Ovary (tissue), 9 donors: ENCODE results near the gene AEBP2. TPM values are rescaled to one million over a fixed set of nuclear protein-coding genes. Genes with fewer than 3 reads are reported as not detected.

ENCODE experiments used
- DNase-seq, 5 donors: peaks; one replicate each; pipeline ENCODE4 v3.0.0-alpha.2; 2019 to 2020
- H3K27ac ChIP-seq, 2 donors: fragments of 200-600 bp; one replicate each; pipeline versions ENCODE4 v1.5.1 to v1.8.0; 2019 to 2022
- H3K27me3 ChIP-seq: fragments of 200-600 bp; one replicate; pipeline ENCODE4 v1.8.0; 2022
- H3K36me3 ChIP-seq: fragments of 200-600 bp; sonication (generic); one replicate; pipeline ENCODE4 v1.5.1; 2019
- H3K4me1 ChIP-seq: one replicate; pipeline ENCODE4 v1.8.1; 2013; ENCODE audit warnings: mild to moderate bottlenecking, moderate library complexity; ENCODE audit not compliant: insufficient read depth
- H3K4me3 ChIP-seq: fragments of 200-600 bp; sonication (generic); one replicate; pipeline ENCODE4 v1.5.1; 2017
- H3K9me3 ChIP-seq, 2 donors: fragments of 200-600 bp in 1 of 2; sonication (generic) in 1 of 2; one replicate each; pipeline versions ENCODE4 v1.5.1 to v1.8.1; 2013 to 2019; ENCODE audit warnings: mild to moderate bottlenecking in 1 of 2, moderate library complexity in 1 of 2
- EP300 ChIP-seq: sonication (generic); formaldehyde crosslinking; IDR thresholded peaks from one replicate; pipeline ENCODE4 v1.6.1; 2017; ENCODE audit warnings: antibody characterized with exemption
- POLR2A ChIP-seq: fragments of 450-650 bp; IDR thresholded peaks from one replicate; pipeline ENCODE4 v1.6.1; 2017; ENCODE audit warnings: antibody characterized with exemption, mild to moderate bottlenecking, moderate library complexity
- WGBS, 3 donors: extraction: QIAGEN DNeasy Blood & Tissue Kit in 1 of 3; methylation state at CpG; one replicate each; pipeline versions ENCODE4 v1.1.5 to v1.1.7; 2013 to 2017; 5-methylcytosine and 5-hydroxymethylcytosine counted together
- intact Hi-C, 4 donors: fragments of 100-400 bp; cut with DNase I; formaldehyde crosslinking; loops; one replicate each; pipeline versions ENCODE4 v1.11.0 to v1.15.1; 2022 to 2023
- polyA plus RNA-seq, 2 donors: library from polyadenylated mRNA; stranded (reverse); fragments of 200-250 nt in 1 of 2; fragments of 350-450 nt in 1 of 2; fragmentation: Illumina TruSeq in 1 of 2; extraction: RNeasy Lipid Tissue Mini Kit (QIAGEN cat#74804) in 1 of 2; gene quantifications; one replicate each; pipeline ENCODE4 v1.2.3, GENCODE V29; 2013 to 2014
- total RNA-seq, 7 donors: library from RNA; depleted of rRNA in 2 of 7; stranded (reverse); fragments of >200 nt in 2 of 7; fragmentation: NEBNext Ultra II Directional in 3 of 7; extraction: Animal tissue kit (Norgen Biotek cat#: 25700) in 3 of 7; gene quantifications; one replicate each; pipeline versions ENCODE4 v1.1.0 to v1.2.4, GENCODE V29; 2016 to 2023
- TF ChIP-seq, protein P1 (sequence below), 3 donors: fragments of 450-650 bp in 2 of 3; fragments of 200-600 bp in 1 of 3; IDR thresholded peaks; one replicate each; pipeline versions ENCODE4 v1.5.1 to v1.8.0; 2016 to 2022; ENCODE audit warnings: antibody characterized with exemption in 3 of 3, mild to moderate bottlenecking in 1 of 3
- donor health status: DM: no; HTN: no; CAD: no; lungs with moderate emphysema.
- donor health status: DM: no; HTN: no; CAD: no.
- donor health status: Bipolar disorder and iron deficiency.
- donor health status: DM: yes; HTN: yes; CAD: no.
- donor health status: DM: no; HTN: no; CAD: no.
- donor health status: DM: yes; HTN: yes; CAD: no.

Gene AEBP2
- total and polyA plus RNA-seq, 9 donors, result 22.4 to 62.4 (median 50.3) TPM

DNA sequence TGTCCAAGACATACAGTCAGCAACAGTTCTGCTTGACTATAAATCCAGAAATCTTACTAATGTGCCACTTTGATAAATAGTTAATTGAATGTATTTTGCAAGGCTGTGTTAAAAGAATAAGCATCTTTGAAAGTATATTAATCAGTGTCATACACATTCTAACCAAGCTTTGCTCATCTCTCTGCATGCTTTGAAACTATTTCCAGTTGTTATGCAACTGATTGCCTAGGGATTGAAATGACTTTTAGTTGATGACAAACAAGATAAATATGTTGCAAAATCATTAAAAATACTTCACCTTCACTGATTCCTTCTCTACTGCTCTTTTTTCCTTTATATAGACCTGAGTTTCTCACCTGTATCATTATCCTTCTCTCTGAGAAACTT, 91.3 kb downstream of the AEBP2 start:
- H3K27me3 ChIP-seq, result no peaks in the 10 kb centered on the region
- TF ChIP-seq, protein P1, sequence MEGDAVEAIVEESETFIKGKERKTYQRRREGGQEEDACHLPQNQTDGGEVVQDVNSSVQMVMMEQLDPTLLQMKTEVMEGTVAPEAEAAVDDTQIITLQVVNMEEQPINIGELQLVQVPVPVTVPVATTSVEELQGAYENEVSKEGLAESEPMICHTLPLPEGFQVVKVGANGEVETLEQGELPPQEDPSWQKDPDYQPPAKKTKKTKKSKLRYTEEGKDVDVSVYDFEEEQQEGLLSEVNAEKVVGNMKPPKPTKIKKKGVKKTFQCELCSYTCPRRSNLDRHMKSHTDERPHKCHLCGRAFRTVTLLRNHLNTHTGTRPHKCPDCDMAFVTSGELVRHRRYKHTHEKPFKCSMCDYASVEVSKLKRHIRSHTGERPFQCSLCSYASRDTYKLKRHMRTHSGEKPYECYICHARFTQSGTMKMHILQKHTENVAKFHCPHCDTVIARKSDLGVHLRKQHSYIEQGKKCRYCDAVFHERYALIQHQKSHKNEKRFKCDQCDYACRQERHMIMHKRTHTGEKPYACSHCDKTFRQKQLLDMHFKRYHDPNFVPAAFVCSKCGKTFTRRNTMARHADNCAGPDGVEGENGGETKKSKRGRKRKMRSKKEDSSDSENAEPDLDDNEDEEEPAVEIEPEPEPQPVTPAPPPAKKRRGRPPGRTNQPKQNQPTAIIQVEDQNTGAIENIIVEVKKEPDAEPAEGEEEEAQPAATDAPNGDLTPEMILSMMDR (IDR thresholded peaks at IDR 0.05), result no peak
- TF ChIP-seq EP300, result no peak
- no peak for TF ChIP-seq POLR2A
- no peak for DNase-seq
- H3K9me3 ChIP-seq, result no peaks in the 10 kb centered on the region
- H3K4me3 ChIP-seq, result no peak overlapping the region
- no peak overlapping the region for H3K27ac ChIP-seq
- intact Hi-C loops, result no loop called here
- peaks cover 3% of the 10 kb centered on the region for H3K4me1 ChIP-seq
- no peaks in the 10 kb centered on the region for H3K36me3 ChIP-seq

DNA sequence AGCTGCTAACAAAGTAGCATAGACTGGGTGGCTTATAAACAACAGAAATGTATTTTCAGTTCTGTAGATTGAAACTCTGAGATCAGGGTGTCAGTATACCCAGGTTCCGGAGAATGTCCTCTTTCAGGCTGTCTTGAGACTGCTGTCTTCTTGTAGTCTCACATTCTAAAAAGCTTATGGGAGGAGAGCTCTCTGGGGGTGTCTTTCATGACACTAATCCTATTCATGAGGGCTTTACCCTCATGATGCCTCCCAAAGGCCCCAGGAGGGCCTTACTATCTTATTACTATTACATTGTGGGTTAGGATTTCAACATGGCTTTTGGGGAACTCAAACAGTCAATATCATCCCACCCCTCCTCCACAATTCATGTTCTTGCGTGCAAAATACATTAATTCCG, 94.3 kb downstream of the AEBP2 start:
- TF ChIP-seq, protein P1 (IDR thresholded peaks at IDR 0.05), result no peak
- no peak for TF ChIP-seq POLR2A
- no peak overlapping the region for H3K4me3 ChIP-seq
- H3K27me3 ChIP-seq, result no peaks in the 10 kb centered on the region
- H3K27ac ChIP-seq, result no peak overlapping the region
- H3K36me3 ChIP-seq, result no peaks in the 10 kb centered on the region
- peaks cover 3% of the 10 kb centered on the region for H3K4me1 ChIP-seq
- intact Hi-C loops, result no loop called here
- DNase-seq, result no peak
- no peaks in the 10 kb centered on the region for H3K9me3 ChIP-seq
- WGBS, 3 donors, result 91 to 98% (median 98%) methylated on average over 3 of the region's 3 CpGs

DNA sequence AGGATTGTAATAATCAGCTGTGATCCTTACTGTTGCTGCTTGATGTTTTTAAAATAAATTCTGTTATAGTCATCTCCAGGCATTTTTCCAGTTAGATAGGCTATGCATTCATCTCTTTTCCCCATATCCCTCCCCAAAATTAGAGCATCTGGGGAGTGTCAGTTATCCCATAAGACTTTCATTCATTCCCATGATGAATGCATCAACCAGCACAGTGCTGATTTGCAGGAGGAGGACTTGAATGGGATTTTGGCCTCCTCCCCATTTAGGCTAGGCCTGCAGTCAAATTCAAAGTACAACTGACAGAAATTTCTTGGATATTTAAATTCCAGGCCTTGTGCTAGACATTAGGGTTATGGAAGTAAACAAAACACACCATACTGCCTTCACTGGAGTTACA, 99.8 kb downstream of the AEBP2 start:
- Histone ChIP-seq H3K4me1 (no peaks in the 10 kb centered on the region), H3K9me3 (no peaks in the 10 kb centered on the region), H3K36me3 (no peaks in the 10 kb centered on the region), H3K4me3 (no peak overlapping the region), H3K27ac (no peak overlapping the region), H3K27me3 (no peaks in the 10 kb centered on the region)
- no peak for TF ChIP-seq EP300
- TF ChIP-seq, protein P1 (IDR thresholded peaks at IDR 0.05), result no peak
- TF ChIP-seq POLR2A, result no peak
- intact Hi-C loops, result no loop called here
- DNase-seq, result no peak

DNA sequence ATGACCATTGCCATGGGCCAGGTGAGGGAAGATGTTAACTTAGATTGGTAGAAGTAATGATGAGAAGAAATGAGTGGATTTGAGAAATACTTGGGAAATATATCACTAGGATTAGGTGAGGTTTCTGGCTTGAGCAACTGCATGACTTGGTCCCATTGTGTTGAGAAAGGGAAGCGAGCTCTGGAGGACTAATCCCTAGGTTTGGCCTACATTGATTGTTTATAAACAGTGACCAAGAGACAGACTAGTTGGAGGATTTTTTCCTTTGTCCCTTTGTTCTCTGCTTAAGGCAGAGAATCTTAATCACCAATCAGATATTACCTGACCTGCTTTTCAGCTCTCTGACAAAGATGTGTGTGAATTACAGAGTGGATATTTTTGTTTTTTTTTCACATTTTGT, 100.5 kb downstream of the AEBP2 start:
- TF ChIP-seq POLR2A (no peak), EP300 (no peak)
- TF ChIP-seq, protein P1 (IDR thresholded peaks at IDR 0.05), result no peak
- intact Hi-C loops, result no loop called here
- no peaks in the 10 kb centered on the region for H3K36me3 ChIP-seq
- H3K9me3 ChIP-seq, result no peaks in the 10 kb centered on the region
- no peaks in the 10 kb centered on the region for H3K4me1 ChIP-seq
- no peaks in the 10 kb centered on the region for H3K27me3 ChIP-seq
- H3K4me3 ChIP-seq, result no peak overlapping the region
- DNase-seq, result no peak
- H3K27ac ChIP-seq, result no peak overlapping the region
- WGBS, 3 donors, result 92 to 98% (median 97%) methylated on average over 1 of the region's 1 CpG

DNA sequence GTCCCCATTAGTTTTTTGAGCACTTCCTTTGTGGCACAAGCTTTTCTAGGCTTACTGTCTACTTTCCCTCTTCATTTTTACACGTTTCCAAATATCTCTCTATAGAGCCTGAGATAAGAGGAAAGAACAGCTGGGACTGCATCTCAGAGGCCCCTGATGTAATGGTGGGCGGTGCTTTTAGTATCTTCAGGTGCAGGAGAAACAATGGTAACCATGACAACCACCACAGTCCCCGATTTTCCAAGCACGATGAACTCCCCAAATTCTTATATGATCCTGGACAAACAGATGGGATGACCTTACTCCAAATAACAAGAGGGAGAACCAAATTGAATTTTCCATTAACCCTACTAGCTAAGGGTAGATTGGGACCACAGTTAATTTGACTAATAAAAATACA, 103.3 kb downstream of the AEBP2 start:
- H3K9me3 ChIP-seq, result no peaks in the 10 kb centered on the region
- intact Hi-C loops, result no loop called here
- no peaks in the 10 kb centered on the region for H3K27me3 ChIP-seq
- H3K4me3 ChIP-seq, result no peak overlapping the region
- H3K4me1 ChIP-seq, result peaks cover 8% of the 10 kb centered on the region
- no peak overlapping the region for H3K27ac ChIP-seq
- DNase-seq, result no peak
- H3K36me3 ChIP-seq, result no peaks in the 10 kb centered on the region
- WGBS, 3 donors, result 56 to 72% (median 58%) methylated on average over 4 of the region's 4 CpGs
- TF ChIP-seq EP300 (no peak), POLR2A (no peak)
- TF ChIP-seq, protein P1 (IDR thresholded peaks at IDR 0.05), result no peak
